K562 (cell line): ENCODE data around the gene RNF217. TPM values are rescaled to one million over a fixed set of nuclear protein-coding genes. Genes with fewer than 3 reads are reported as not detected.

Experiments
- ATAC-seq: fragments of 200-7000 bp; cut with Tn5 transposase; 3 replicates; pipeline ENCODE4 v1.9.1; 2020; ENCODE audit warnings: moderate library complexity
- BruUV-seq: library from RNA; stranded (reverse); fragments of 400-500 nt; replicated peaks from 2 replicates; lab custom pipeline; 2021; lab: Mats Ljungman, UMichigan
- CTCF ChIA-PET: fragments of 300-600 bp; formaldehyde crosslinking; extraction: SDS; loops from one replicate; lab custom pipeline; 2021; ENCODE audit warnings: low intra/inter-chr PET ratio; lab: Yijun Ruan, JAX
- POLR2A ChIA-PET: fragments of 300-600, 350-650 bp; sonication (Branson Sonifier 250); formaldehyde crosslinking; extraction: SDS; loops from one replicate; lab custom pipeline; 2021; ENCODE audit warnings: antibody characterized with exemption, inconsistent platforms; lab: Yijun Ruan, JAX
- DNase-seq, 4 experiments: peaks; one replicate each; pipeline versions ENCODE4 v3.0.0 to v3.0.0-alpha.2; 2011 to 2018; ENCODE audit warnings: low spot score in 3 of 4, mixed read lengths in 3 of 4; ENCODE audit errors: extremely low read depth in 1 of 4
- FAIRE-seq: peaks from 2 replicates; lab custom pipeline; 2011; peaks lifted over from hg19 to GRCh38; lab: Jason Lieb, UNC
- H2AFZ ChIP-seq: 2 replicates; pipeline ENCODE4 v1.6.0; 2011; ENCODE audit warnings: low read depth, low read length, control low read depth, inconsistent platforms
- H3K27ac ChIP-seq: fragments of 200-600 bp; 3 replicates; pipeline ENCODE4 v1.8.0; 2011; ENCODE audit warnings: low read depth, mild to moderate bottlenecking, control low read depth, inconsistent platforms, low read length, moderate library complexity, mixed read lengths; ENCODE audit errors: extremely low read depth
- H3K27me3 ChIP-seq, 2 experiments: fragments of 300-600 bp in 1 of 2; 2 replicates in 1 of 2; 3 replicates in 1 of 2; pipeline versions ENCODE4 v1.6.0 to v1.8.0; 2011; ENCODE audit warnings: inconsistent platforms in 2 of 2, low read length in 2 of 2, mild to moderate bottlenecking in 1 of 2, mixed read lengths in 1 of 2, moderate library complexity in 1 of 2; ENCODE audit not compliant: control insufficient read depth in 2 of 2, insufficient read depth in 2 of 2
- H3K36me3 ChIP-seq: fragments of 300-600 bp; 3 replicates; pipeline ENCODE4 v1.8.0; 2011; ENCODE audit warnings: mild to moderate bottlenecking, low read length, inconsistent platforms; ENCODE audit not compliant: control insufficient read depth, insufficient read depth
- H3K4me1 ChIP-seq, 2 experiments: fragments of 200-600 bp in 1 of 2; replicated peaks in 1 of 2; 2 replicates in 1 of 2; 3 replicates in 1 of 2; pipeline versions ENCODE4 v1.5.1 to v1.8.0; 2011; ENCODE audit warnings: inconsistent platforms in 2 of 2, low read length in 2 of 2, mild to moderate bottlenecking in 1 of 2, mixed read lengths in 1 of 2, moderate library complexity in 1 of 2; ENCODE audit not compliant: control insufficient read depth in 2 of 2, insufficient read depth in 2 of 2
- H3K4me2 ChIP-seq: 2 replicates; pipeline ENCODE4 v1.6.1; 2011; ENCODE audit warnings: low read length, control low read depth, inconsistent platforms, mixed read lengths; ENCODE audit not compliant: insufficient read depth
- H3K4me3 ChIP-seq: fragments of 200-600 bp; sonication (generic), shearing (Covaris generic); 2 replicates; pipeline ENCODE4 v1.5.1; 2016; ENCODE audit warnings: control low read depth, inconsistent platforms
- H3K79me2 ChIP-seq: fragments of 200-600 bp; 3 replicates; pipeline ENCODE4 v1.8.0; 2011; ENCODE audit warnings: low read length, inconsistent platforms; ENCODE audit not compliant: control insufficient read depth, insufficient read depth
- H3K9ac ChIP-seq, 2 experiments: 2 replicates each; pipeline versions ENCODE4 v1.6.0 to v1.6.1; 2011; ENCODE audit warnings: low read depth in 2 of 2, low read length in 2 of 2, control low read depth in 1 of 2, inconsistent platforms in 1 of 2, mild to moderate bottlenecking in 1 of 2, mixed read lengths in 1 of 2; ENCODE audit not compliant: insufficient read depth in 1 of 2
- H3K9me1 ChIP-seq: one replicate; pipeline ENCODE4 v1.6.0; 2011; ENCODE audit warnings: inconsistent platforms, mild to moderate bottlenecking, low read length, moderate library complexity; ENCODE audit not compliant: control insufficient read depth, insufficient read depth
- H3K9me3 ChIP-seq: replicated peaks from 2 replicates; pipeline ENCODE4 v1.5.1; 2011; ENCODE audit warnings: low read depth, low read length, inconsistent platforms; ENCODE audit not compliant: control insufficient read depth, insufficient read depth
- H4K20me1 ChIP-seq: replicated peaks from 2 replicates; pipeline ENCODE4 v1.6.1; 2011; ENCODE audit warnings: low read length, inconsistent platforms, mixed read lengths; ENCODE audit not compliant: control insufficient read depth, insufficient read depth
- ARNT ChIP-seq, 2 experiments: fragments of 450-650 bp; IDR thresholded peaks; 2 replicates each; pipeline ENCODE4 v1.6.1; 2016; ENCODE audit warnings: mild to moderate bottlenecking in 1 of 2
- CC2D1A ChIP-seq: fragments of 450-650 bp; IDR thresholded peaks from 2 replicates; pipeline ENCODE4 v1.6.1; 2017; ENCODE audit warnings: mild to moderate bottlenecking
- GABPB2 ChIP-seq: fragments of 250-450 bp; sonication (Bioruptor Pico); conservative IDR thresholded peaks from 2 replicates; pipeline ENCODE4 v1.5.1; 2021; ENCODE audit warnings: mild to moderate bottlenecking
- IRF2 ChIP-seq: sonication (generic); formaldehyde crosslinking; IDR thresholded peaks from 2 replicates; pipeline ENCODE4 v1.8.1; 2022; ENCODE audit warnings: mild to moderate bottlenecking, missing genetic modification reagents
- KDM5B ChIP-seq: fragments of 200-600 bp; sonication (generic); IDR thresholded peaks from 2 replicates; pipeline ENCODE4 v1.6.1; 2012; ENCODE audit warnings: low read depth, mild to moderate bottlenecking, moderate library complexity, low read length, control low read depth, inconsistent platforms; ENCODE audit not compliant: insufficient replicate concordance
- MYBL2 ChIP-seq, 2 experiments: fragments of 450-650 bp in 1 of 2; sonication (generic) in 1 of 2; formaldehyde crosslinking in 1 of 2; IDR thresholded peaks; 2 replicates each; pipeline versions ENCODE4 v1.6.1 to v1.8.1; 2017 to 2022; ENCODE audit warnings: borderline replicate concordance in 1 of 2, inconsistent platforms in 1 of 2, low read depth in 1 of 2, mild to moderate bottlenecking in 1 of 2, missing genetic modification reagents in 1 of 2, moderate library complexity in 1 of 2
- NRF1 ChIP-seq, 2 experiments: fragments of 450-650 bp; IDR thresholded peaks in 1 of 2; conservative IDR thresholded peaks in 1 of 2; 2 replicates each; pipeline ENCODE4 v1.6.1; 2014; ENCODE audit warnings: mild to moderate bottlenecking in 2 of 2
- RBM39 ChIP-seq: fragments of 200-400 bp; formaldehyde crosslinking; optimal IDR thresholded peaks from 2 replicates; pipeline ENCODE3; 2018; ENCODE audit warnings: low read depth, low read length
- SUPT5H ChIP-seq: fragments of 450-650 bp; IDR thresholded peaks from 2 replicates; pipeline ENCODE4 v1.6.1; 2016
- TAL1 ChIP-seq: fragments of 450-650 bp; IDR thresholded peaks from 2 replicates; pipeline ENCODE4 v1.6.1; 2016; ENCODE audit warnings: mild to moderate bottlenecking
- TSC22D4 ChIP-seq: fragments of 450-650 bp; IDR thresholded peaks from 2 replicates; pipeline ENCODE4 v1.6.1; 2016; ENCODE audit warnings: missing genetic modification characterization, missing biosample characterization, control low read depth
- YY1 ChIP-seq, 3 experiments: IDR thresholded peaks; 2 replicates each; pipeline ENCODE4 v1.6.1; 2011; ENCODE audit warnings: low read length in 2 of 3, mild to moderate bottlenecking in 2 of 3, moderate library complexity in 2 of 3, borderline replicate concordance in 1 of 3, control low read depth in 1 of 3, low read depth in 1 of 3; ENCODE audit not compliant: insufficient read depth in 3 of 3, insufficient replicate concordance in 2 of 3, control insufficient read depth in 1 of 3, insufficient read length in 1 of 3; ENCODE audit errors: extremely low read depth in 1 of 3
- ZNF77 ChIP-seq: fragments of 250-450 bp; sonication (Bioruptor Pico); IDR thresholded peaks from 2 replicates; pipeline ENCODE4 v1.5.0; 2020
- ZNF830 ChIP-seq: fragments of 250-450 bp; sonication (Bioruptor Pico); IDR thresholded peaks from 2 replicates; pipeline ENCODE4 v1.5.0; 2021; ENCODE audit warnings: mild to moderate bottlenecking
- WGBS: fragments of 100-300 bp; shearing (Covaris generic); methylation state at CpG from one replicate; pipeline ENCODE4 v1.1.6; 2016; ENCODE audit warnings: low coverage, mixed read lengths; ENCODE audit not compliant: insufficient coverage; ENCODE audit errors: missing lambda C conversion rate; 5-methylcytosine and 5-hydroxymethylcytosine counted together
- in situ Hi-C: fragments of 300-500 bp; cut with MboI; formaldehyde crosslinking; loops from 4 replicates; pipeline ENCODE4 v1.15.0; 2018; ENCODE audit warnings: inconsistent platforms, mixed read lengths
- intact Hi-C: fragments of 100-400 bp; cut with micrococcal nuclease; formaldehyde crosslinking; loops from 2 replicates; pipeline ENCODE4 v1.14.2; 2022
- polyA plus RNA-seq, 8 experiments: library from polyadenylated mRNA; depleted of rRNA in 4 of 8; stranded (reverse) in 5 of 8; unstranded in 3 of 8; fragments of >200 nt; fragmentation: Nextera tagmentation in 2 of 8; fragmentation: Illumina TruSeq in 1 of 8; extraction: Ambion mirVana in 2 of 8; extraction: Trizol in 1 of 8; gene quantifications; 2 replicates each; pipeline versions ENCODE4 v1.2.1 to v1.2.3, GENCODE V29; 2011 to 2014; ENCODE audit warnings: inconsistent platforms in 1 of 8, missing spikeins in 1 of 8
- total RNA-seq, 7 experiments: library from RNA; depleted of rRNA in 6 of 7; stranded (reverse); fragments of >200 nt in 6 of 7; fragmentation: Illumina TruSeq in 2 of 7; extraction: Trizol in 2 of 7; gene quantifications; 2 replicates each; pipeline versions ENCODE4 v1.2.1 to v1.2.3, GENCODE V29; 2011 to 2021; ENCODE audit warnings: low replicate concordance in 1 of 7
- TF ChIP-seq, protein P1 (sequence below), 2 experiments: IDR thresholded peaks; 2 replicates each; pipeline ENCODE4 v1.6.1; 2011; ENCODE audit warnings: borderline replicate concordance in 1 of 2, control low read depth in 1 of 2, low read depth in 1 of 2, low read length in 1 of 2, mild to moderate bottlenecking in 1 of 2, mixed read lengths in 1 of 2, moderate library complexity in 1 of 2; ENCODE audit not compliant: insufficient read depth in 1 of 2, insufficient read length in 1 of 2, poor library complexity in 1 of 2, severe bottlenecking in 1 of 2; ENCODE audit errors: extremely low read depth in 1 of 2

RNF217 gene
- total and polyA plus RNA-seq, 9 of the 15 experiments (the other 6 are each of a cell fraction or from before 2014, with no cell fraction given) = 2.9 to 25.6 (median 12.0) TPM

DNA sequence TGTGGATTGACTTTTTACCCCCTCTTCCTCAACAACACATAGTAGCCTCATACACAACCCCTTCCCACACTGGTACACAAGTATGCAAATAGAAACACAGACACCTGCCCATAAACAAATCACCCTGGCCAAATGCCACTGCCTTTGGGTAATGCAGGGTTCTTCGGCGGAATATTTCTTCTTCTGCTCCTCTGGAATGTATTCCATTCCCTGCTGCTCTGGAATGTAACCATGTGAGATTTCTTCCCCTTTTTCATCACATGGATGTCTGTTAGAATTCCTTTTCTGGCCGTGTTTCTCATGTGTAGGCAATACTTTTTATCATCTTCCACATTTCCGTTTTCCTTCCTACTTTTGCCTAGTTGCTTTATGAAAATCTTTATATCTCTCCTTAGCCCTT is 115.2 kb downstream of the RNF217 start (continued):
- TF ChIP-seq MYBL2 (IDR thresholded peaks at IDR 0.05; ENCODE audit: low read depth) (no peak), MYBL2 (CRISPR knock-in tag; IDR thresholded peaks at IDR 0.05; ENCODE audit: borderline replicate concordance) (no peak), TSC22D4 (no peak), CC2D1A (no peak), TAL1 (no peak), RBM39 (no peak)
- TF ChIP-seq, protein P1, sequence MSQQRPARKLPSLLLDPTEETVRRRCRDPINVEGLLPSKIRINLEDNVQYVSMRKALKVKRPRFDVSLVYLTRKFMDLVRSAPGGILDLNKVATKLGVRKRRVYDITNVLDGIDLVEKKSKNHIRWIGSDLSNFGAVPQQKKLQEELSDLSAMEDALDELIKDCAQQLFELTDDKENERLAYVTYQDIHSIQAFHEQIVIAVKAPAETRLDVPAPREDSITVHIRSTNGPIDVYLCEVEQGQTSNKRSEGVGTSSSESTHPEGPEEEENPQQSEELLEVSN (IDR thresholded peaks at IDR 0.05; ENCODE audit: borderline replicate concordance in 1 of 2, extremely low read depth in 1 of 2, insufficient read depth in 1 of 2, insufficient read length in 1 of 2, low read depth in 1 of 2, low read length in 1 of 2, poor library complexity in 1 of 2, severe bottlenecking in 1 of 2) = no peak

DNA sequence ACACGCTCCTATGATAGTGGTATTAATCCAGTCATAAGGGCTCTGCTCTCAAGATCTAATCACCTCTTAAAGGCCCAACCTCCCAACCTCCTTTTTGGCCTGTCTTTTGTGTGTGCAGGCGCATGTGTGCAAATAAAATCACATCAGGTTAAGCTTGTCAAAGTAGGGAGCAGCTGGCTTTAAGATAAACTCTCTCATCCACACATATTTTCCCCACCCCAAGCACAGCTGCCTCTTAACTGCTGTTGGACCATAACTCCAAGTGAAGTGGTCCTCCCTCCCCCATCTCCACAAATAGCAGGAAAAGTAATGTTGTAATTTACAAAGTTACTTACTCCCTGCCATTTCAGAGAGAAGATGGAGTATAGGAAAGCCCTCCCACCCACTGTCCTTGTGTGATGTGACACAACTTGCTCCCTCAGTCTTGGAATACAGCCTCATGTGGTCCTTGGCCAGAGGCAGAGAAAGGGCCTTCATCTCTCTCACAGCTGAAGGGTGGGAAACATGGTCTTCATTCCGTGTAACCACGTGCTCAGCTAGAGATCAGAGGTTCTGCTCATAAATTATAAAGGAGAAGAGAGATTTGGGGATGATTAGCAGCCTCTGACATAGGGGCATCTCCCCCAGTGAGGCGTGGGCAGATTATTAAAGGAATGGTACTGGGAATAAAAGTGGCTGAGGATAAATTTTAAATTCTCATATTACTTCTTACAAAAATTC is 116.5 kb downstream of the RNF217 start:
- Histone ChIP-seq H2AFZ (no peak overlapping the region), H3K9ac (no peak overlapping the region; a peak in 1 of 4 replicates), H3K27ac (no peak overlapping the region; the same call in 1 of the 3 replicates), H3K4me1 (peaks cover 3 to 43% of the 10 kb centered on the region in 2 experiments; a peak in 4 of 5 replicates), H3K4me2 (no peak overlapping the region), H3K4me3 (no peak overlapping the region), H3K36me3 (peaks cover 66% of the 10 kb centered on the region), H3K27me3 (no peaks in the 10 kb centered on the region), H3K9me1 (no peaks in the 10 kb centered on the region), H3K79me2 (peaks cover 25% of the 10 kb centered on the region), H3K9me3 (no peaks in the 10 kb centered on the region), H4K20me1 (no peaks in the 10 kb centered on the region)
- intact Hi-C loops = no loop called here
- ATAC-seq = no peak
- CTCF ChIA-PET = no interaction called here
- in situ Hi-C loops = no loop called here
- POLR2A ChIA-PET = interaction anchor here (0.6 kb wide), 2 partner anchors 11 to 46 kb away, joined by 3 read pairs; no protein-coding TSS in a partner anchor
- peak in 1 of 4 experiments; percentile 50 for DNase-seq
- FAIRE-seq = no peak
- BruUV-seq = no TSS peak
- 36% methylated on average over 5 of the region's 5 CpGs for WGBS
- TF ChIP-seq KDM5B (no peak), ZNF830 (CRISPR knock-in tag) (no peak), GABPB2 (CRISPR knock-in tag) (no peak), IRF2 (CRISPR knock-in tag) (no peak), ZNF77 (CRISPR knock-in tag) (no peak), ARNT (IDR thresholded peaks at IDR 0.05) (no peak), YY1 (IDR thresholded peaks at IDR 0.05; ENCODE audit: borderline replicate concordance in 1 of 3, control insufficient read depth in 1 of 3, extremely low read depth in 1 of 3, insufficient read depth in 3 of 3, insufficient read length in 1 of 3, insufficient replicate concordance in 2 of 3, low read depth in 1 of 3, low read length in 2 of 3) (no peak), NRF1 (conservative IDR thresholded peaks at IDR 0.05 in 1 of 2, IDR thresholded peaks at IDR 0.05 in 1 of 2) (peak; percentile 12 to 28; a peak in 1 of 4 replicates), SUPT5H (no peak)
